Epithelial cell of esophagus (primary cell): Measurements from ENCODE around the gene RASD1.
A peak's percentile ranks its signal among the peaks of the same experiment; 100 is the strongest.

Experiments
- DNase-seq: peaks from one replicate; pipeline ENCODE4 v3.0.0; 2010; ENCODE audit warnings: low read depth
- H3K4me3 ChIP-seq: 2 replicates; pipeline ENCODE4 v1.5.1; 2011; ENCODE audit warnings: mild to moderate bottlenecking, low read length, control low read depth
- TF ChIP-seq, protein P1 (sequence below): IDR thresholded peaks from 2 replicates; pipeline ENCODE4 v1.5.1; 2011; ENCODE audit warnings: low read depth, mild to moderate bottlenecking, low read length, control low read depth, inconsistent platforms; ENCODE audit not compliant: insufficient read depth; ENCODE audit errors: missing control alignments

RASD1 gene, protein sequence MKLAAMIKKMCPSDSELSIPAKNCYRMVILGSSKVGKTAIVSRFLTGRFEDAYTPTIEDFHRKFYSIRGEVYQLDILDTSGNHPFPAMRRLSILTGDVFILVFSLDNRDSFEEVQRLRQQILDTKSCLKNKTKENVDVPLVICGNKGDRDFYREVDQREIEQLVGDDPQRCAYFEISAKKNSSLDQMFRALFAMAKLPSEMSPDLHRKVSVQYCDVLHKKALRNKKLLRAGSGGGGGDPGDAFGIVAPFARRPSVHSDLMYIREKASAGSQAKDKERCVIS

DNA sequence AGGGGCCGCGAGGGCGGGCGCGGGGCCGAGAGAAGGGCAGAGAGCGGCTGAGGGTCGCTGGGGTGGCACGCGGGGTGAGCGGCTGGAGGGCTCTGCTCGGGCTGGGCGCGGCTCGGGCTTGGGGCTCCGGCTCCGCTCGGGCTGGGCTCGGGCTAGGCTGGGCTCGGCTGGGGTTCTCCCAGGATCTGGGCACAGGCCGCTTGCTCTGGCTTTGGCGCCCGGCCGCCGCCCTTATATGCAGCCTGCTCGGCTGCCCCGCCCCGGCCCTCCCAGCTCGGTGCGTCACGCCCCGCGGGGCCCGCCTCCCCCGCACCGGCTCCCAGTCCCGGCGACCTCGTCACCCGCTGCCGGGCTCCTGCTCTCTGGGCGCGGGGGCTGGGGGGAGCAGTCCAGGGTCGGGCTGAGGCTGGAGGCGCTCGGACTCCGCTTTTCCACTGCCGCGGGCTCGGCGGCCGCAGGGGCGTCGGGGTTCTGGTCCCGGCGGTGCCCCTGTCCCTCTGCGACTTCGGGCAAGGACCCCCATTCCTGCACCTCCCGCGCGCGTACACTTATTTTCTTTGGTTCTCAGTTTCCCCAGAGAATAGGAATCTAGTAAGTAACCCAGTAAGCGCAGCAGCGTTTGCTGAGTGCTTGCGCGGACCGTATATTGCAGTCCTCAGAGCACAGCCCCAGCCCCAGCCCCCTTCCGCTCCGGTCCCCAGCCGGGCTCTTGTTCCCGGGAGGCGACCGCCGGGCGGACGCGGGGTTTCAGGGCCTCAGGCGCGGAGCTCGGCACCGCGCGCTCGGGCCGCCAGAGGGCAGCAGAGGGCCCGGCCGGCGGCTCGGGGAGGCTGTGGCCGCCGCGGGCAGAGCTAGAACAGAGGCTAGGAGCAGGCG, at the start of gene RASD1:
RASD1 (minus strand) TSS at position 207 of the 876 bp plus-strand sequence. CDS start 214 bp downstream, outside the sequence.
- TF ChIP-seq, protein P1, sequence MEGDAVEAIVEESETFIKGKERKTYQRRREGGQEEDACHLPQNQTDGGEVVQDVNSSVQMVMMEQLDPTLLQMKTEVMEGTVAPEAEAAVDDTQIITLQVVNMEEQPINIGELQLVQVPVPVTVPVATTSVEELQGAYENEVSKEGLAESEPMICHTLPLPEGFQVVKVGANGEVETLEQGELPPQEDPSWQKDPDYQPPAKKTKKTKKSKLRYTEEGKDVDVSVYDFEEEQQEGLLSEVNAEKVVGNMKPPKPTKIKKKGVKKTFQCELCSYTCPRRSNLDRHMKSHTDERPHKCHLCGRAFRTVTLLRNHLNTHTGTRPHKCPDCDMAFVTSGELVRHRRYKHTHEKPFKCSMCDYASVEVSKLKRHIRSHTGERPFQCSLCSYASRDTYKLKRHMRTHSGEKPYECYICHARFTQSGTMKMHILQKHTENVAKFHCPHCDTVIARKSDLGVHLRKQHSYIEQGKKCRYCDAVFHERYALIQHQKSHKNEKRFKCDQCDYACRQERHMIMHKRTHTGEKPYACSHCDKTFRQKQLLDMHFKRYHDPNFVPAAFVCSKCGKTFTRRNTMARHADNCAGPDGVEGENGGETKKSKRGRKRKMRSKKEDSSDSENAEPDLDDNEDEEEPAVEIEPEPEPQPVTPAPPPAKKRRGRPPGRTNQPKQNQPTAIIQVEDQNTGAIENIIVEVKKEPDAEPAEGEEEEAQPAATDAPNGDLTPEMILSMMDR, result peak; percentile 39
- peak within 1 kb of the TSS; percentile 56 for H3K4me3 ChIP-seq
- DNase-seq, result peak; percentile 90

DNA sequence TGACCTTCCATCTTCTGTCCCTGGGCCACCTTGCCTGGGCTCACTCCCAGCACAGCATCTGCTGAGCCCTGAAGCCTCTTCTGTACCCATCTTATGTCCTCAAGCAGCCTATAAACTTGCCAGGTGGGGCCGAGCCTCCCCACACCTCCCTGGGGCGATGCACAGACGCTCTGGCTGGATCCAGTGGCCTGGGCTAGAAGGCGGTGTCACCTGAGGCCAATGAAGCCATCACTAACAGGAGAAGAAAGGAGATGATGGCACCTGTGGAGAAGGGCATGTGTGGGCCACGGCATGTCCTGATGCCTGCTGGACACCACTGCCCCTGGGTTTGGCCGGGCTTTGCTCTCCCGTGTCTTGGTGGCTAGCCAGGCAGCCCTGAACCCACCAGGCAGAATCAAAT, 49.8 kb upstream of the RASD1 start:
- TF ChIP-seq, protein P1, result no peak
- no peak for DNase-seq

DNA sequence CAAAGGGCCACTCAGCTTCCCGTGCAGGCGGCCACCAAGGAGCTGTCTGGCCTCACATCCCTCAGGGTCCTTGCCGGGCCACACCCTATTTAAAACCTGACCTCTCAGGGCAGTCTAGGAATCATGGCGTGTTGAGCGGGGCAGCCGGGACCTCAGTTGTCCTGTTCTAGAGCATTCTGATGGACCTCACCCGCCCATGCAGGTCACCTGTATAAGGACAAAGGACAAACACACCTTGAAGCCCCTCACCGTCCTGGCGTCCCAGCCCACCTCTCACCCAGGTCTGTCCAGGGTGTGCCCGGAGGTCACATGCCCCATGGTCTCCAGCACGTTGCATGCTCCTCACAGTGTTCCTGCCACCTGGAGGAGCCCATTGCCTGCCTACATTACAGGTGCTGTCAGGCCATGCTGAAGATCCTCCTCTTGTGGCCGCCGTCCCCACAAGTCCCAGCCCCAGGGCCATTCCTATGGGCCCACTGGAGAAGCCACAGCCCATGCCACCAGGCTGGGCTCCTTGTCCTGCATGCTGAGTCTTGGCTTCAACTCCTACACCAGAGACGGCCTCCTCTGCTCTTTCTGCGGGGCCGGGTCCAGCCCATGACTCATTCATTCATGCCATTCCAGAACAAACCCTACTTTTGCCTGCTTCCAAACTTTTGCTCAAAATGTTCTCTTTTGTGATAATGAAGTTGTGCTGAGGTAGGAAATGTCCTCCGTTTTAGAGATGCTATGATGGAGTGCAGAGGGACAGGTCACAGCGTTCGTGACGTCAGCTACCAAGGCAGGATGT, 49.0 kb upstream of the RASD1 start:
- H3K4me3 ChIP-seq, result no peak overlapping the region
- TF ChIP-seq, protein P1, result no peak
- no peak for DNase-seq

More for the DNA sequence above, 49.8 kb upstream of the RASD1 start:
- no peak overlapping the region for H3K4me3 ChIP-seq

DNA sequence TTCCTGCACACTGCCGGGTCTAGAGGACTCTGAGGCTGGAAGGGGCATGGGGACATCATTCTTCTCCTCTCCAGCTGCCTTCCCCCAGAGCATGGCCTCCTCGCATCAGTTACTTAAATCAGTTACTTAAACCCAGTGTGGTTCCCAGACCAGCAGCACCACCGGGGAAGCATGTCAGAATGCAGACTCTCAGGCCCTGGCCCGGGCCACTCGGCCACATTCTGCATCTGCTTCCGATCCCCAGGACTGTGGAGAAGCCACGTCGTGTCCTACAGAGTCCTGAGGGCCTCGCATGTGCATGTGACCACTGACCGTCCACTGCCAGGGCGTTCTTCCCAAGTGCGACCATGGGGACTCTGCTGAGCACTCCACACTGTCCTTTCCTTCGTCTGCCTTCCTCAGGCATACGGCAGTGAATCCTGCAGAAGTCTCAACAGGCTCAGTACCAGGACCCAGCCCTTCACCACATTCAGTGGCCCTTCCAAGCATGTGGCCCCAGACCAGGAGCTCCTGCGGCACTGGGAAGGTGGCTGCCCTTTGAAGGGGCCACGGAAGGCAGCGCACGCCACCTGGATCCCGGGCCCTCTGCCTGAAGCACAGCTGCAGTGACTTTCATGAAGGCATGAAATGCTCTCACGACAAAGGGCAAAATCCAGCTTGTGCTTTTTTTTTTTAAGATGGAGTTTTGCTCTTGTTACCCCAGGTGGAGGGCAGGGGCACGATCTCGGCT, 46.9 kb upstream of the RASD1 start:
- no peak overlapping the region for H3K4me3 ChIP-seq
- TF ChIP-seq, protein P1, result no peak
- no peak for DNase-seq

DNA sequence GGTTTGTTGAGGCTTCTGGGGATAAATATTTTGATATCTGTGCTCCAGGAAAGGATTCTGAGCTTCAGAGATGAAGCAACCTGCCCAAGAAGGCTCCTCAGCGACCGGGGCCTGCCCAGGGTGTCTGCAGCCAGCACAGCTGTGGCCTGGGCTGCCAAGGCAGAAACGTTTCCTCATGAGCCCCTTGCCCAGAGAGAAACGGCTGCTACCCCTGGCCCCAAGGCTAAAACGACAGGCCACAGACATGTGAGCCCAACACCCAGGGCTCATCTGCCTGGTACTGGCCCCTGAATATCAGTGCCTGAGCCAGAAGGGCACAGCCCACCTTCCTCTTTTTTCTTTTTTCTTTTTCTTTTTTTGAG, 45.4 kb upstream of the RASD1 start:
- no peak overlapping the region for H3K4me3 ChIP-seq
- TF ChIP-seq, protein P1, result no peak
- no peak for DNase-seq

DNA sequence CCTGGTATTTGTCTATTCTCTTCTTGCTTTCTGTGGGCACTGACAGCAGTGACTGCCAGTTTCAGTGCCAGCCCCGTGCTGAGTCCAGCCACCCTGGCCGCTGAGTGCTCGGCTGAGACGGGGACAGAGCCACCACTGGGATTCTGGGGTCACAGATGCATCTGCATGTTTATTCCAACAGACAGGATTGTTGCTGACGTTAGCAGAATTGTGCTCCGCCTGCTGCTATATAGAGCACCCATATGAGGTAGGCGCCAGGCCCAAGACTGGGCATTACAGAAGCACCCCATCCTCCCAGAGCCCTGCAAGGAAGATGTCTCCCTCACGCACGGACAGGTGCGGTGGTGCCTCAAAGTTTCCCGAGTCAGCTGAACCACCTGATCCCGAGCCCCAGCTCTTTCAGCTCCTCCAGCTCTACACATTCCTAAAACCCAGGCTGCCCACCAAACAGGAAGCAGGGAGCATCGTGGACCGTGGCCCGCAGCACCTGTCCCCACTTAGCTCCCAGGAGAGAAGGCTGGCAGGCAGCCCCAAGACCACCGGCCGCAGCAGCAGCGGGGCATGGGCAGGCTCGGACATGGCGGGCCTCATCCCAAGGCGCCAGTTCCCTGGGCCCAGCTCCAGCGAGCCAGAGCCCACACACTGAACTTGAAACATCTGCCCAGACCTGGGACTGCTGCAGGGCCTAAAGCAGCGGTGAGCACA, 44.9 kb upstream of the RASD1 start:
- no peak for DNase-seq
- TF ChIP-seq, protein P1, result no peak
- H3K4me3 ChIP-seq, result no peak overlapping the region
